AG09319 (cell line): ENCODE results near the gene TMEM139.

ENCODE experiments used
- DNase-seq: peaks from one replicate; pipeline ENCODE4 v3.0.0-alpha.2; 2010; ENCODE audit warnings: low read depth; ENCODE audit errors: extremely low read depth
- TF ChIP-seq, protein P1 (sequence below): IDR thresholded peaks from 2 replicates; pipeline ENCODE4 v1.5.1; 2011; ENCODE audit warnings: low read depth, mild to moderate bottlenecking, inconsistent platforms, low read length, moderate library complexity

TMEM139 gene

DNA sequence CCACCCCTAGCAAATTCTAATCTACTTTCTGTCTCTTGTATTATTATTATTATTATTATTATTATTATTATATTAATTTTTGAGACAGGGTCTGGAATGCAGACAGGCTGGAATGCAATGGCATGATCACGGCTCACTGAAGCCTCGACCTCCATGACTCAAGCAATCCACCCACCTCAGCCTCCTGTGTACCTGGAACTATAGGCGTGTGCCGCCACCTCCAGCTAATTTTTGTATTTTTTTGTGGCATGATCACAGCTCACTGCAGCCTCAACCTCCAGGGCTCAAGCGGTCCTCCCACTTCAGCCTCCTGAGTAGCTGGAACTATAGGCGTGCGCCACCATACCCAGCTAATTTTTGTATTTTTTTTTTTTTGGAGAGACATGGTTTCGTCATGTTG is 2.6 kb upstream of the TMEM139 start:
- DNase-seq = no peak
- TF ChIP-seq, protein P1, sequence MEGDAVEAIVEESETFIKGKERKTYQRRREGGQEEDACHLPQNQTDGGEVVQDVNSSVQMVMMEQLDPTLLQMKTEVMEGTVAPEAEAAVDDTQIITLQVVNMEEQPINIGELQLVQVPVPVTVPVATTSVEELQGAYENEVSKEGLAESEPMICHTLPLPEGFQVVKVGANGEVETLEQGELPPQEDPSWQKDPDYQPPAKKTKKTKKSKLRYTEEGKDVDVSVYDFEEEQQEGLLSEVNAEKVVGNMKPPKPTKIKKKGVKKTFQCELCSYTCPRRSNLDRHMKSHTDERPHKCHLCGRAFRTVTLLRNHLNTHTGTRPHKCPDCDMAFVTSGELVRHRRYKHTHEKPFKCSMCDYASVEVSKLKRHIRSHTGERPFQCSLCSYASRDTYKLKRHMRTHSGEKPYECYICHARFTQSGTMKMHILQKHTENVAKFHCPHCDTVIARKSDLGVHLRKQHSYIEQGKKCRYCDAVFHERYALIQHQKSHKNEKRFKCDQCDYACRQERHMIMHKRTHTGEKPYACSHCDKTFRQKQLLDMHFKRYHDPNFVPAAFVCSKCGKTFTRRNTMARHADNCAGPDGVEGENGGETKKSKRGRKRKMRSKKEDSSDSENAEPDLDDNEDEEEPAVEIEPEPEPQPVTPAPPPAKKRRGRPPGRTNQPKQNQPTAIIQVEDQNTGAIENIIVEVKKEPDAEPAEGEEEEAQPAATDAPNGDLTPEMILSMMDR = no peak

DNA sequence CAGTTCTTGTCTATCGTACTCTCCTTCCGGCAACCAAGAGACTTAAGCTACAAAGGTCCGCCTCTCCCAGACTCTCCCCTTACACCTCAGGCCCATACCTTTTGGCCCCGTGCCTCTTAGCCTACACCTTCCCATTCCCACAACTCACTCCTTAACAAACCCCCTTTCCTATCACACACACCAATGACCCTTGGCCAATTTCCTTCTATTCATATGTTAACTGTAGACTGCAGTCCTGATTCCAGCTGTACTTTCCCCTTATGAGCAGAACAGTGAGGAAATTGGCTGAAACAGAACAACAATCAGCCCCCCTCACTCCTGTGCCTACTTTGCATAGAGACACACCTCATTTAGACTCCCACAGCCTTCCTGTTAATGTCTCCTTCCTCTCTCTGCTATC is 1.4 kb upstream of the TMEM139 start:
- no peak for DNase-seq
- TF ChIP-seq, protein P1 = no peak

DNA sequence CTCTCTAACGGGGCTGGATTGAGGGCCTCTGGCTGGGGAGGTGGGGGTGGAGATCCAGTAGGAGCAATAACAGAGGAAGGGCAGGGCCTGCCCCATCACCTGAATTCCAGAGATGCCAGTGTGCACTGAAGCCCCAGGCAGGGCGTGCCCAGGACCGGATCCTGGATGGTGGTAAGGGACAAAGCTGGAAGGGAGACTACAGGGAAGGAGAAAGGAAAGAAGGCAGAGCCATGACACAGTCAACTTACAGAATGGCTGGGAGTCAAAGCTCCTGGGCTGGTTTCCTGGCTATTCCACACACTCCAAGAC is 666 bp downstream of the TMEM139 start:
- no peak for DNase-seq
- TF ChIP-seq, protein P1 = no peak

DNA sequence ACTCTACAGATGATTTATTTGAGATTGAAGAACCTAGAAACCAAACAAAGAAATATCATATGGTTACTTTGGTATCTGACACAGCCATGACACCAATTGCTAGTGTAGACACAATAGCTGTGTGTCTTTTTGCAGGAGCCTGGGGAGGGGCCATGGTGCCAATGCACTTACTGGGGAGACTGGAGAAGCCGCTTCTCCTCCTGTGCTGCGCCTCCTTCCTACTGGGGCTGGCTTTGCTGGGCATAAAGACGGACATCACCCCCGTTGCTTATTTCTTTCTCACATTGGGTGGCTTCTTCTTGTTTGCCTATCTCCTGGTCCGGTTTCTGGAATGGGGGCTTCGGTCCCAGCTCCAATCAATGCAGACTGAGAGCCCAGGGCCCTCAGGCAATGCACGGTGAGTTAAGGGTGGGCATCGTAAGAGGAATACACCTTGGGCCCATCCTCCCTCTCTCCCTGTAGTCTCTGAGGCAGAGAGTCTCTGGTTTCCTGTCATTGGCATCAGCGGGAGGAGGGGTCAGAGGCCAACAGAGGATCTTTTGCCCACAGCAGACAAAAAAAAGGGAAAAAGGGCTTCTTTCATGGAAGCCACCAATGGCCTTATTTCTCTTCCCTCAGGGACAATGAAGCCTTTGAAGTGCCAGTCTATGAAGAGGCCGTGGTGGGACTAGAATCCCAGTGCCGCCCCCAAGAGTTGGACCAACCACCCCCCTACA is 1.2 kb downstream of the TMEM139 start:
- no peak for DNase-seq
- TF ChIP-seq, protein P1 = no peak

DNA sequence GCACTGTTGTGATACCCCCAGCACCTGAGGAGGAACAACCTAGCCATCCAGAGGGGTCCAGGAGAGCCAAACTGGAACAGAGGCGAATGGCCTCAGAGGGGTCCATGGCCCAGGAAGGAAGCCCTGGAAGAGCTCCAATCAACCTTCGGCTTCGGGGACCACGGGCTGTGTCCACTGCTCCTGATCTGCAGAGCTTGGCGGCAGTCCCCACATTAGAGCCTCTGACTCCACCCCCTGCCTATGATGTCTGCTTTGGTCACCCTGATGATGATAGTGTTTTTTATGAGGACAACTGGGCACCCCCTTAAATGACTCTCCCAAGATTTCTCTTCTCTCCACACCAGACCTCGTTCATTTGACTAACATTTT is 1.7 kb downstream of the TMEM139 start:
- TF ChIP-seq, protein P1 = no peak
- DNase-seq = no peak

DNA sequence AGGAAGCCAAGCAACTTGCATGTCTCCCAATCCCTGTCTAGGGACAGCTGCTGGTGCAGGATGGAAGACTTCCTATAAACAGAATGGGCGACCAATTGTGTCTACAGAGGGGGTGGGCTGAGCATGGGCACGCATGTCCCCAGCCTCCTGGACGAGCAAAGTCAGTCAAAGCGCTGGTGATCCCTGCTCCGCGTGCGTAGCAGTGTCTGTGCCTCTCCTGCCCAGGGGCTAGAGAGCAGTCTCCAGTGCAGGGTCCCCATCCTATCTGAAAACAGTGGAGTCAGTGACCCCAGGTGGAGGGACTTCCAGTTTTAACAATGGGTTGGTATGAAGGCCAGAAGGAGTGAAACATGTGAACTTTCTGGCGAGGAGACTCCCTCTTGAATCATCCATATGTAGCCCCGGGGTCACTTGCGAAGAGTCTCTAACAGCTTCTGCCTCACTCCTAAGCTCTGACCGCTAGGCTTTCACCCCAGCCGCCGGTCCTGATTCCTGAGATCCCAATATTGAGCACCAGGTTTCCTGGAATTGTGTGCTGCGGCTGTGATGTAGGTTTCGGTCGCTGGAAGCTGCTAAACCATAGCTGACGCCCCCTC is 2.7 kb downstream of the TMEM139 start:
- DNase-seq = no peak
- TF ChIP-seq, protein P1 = no peak

DNA sequence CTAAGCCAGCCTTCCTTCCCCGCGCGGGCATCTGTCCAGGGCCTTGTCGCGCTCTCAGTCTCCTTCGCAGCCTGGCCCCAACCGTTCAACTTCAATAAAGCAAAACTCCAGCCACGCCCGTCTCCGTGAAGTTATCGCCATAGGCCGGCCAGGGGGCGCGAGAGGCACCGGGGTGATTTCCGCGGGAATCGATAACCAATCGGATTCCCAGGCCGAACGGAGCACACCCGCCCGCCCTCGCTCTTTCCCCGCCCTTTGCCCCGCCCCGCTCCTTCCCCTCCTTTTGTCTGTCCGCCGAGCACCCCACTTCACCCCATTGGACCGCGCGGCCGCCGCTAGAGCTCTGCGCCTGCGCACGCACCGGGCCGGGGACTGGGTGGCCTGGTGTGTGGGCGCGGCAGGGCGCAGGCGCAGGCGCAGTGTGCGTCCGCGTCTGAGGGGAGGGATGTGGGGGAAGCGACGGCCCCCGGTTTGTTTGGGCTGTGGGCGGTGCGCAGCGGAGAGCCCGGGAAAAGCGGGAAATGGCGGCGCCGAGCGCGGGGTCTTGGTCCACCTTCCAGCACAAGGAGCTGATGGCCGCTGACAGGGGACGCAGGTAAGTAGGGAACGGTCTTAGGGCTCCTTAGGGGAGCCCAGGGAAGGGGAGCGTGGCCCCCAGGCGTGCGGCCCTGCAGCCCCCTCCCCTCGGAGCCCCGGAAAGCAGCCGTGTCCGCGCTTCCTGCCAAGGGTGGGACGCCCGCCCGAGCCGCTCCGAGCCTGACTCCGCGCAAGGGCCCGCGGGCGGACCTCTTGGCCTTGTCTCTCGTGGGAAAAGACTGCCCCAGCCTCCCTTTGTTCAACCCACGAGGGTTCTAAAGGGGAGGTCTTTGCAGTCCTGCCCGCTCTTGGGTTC is 3.4 kb downstream of the TMEM139 start, which contains the start of gene CASP2:
CASP2 (plus strand) TSS at position 417 of the 892 bp plus-strand sequence; CDS start at position 522, 105 bp downstream.
- TF ChIP-seq, protein P1 = peak; percentile 41
- DNase-seq = peak; percentile 94
